GM13977 (cell line): ENCODE results near the gene SMPDL3A.

Experiments
- DNase-seq: peaks from one replicate; pipeline ENCODE4 v3.0.0; 2012; ENCODE audit warnings: low spot score
- CTCF ChIP-seq: IDR thresholded peaks from 2 replicates; pipeline ENCODE4 v1.5.1; 2012; ENCODE audit warnings: mild to moderate bottlenecking, control low read depth; ENCODE audit not compliant: insufficient read depth; ENCODE audit errors: extremely low read depth, missing control alignments
- in situ Hi-C: fragments of 300-500 bp; cut with MboI; formaldehyde crosslinking; loops from one replicate; pipeline ENCODE4 v1.12.0; 2022; ENCODE audit warnings: low sequenced_read_pairs, low pct_unique_long_range_greater_than_20kb, mixed read lengths, inconsistent platforms; ENCODE audit not compliant: unreplicated experiment

SMPDL3A gene

GRCh38 chr6:122754191-122754731 is 34.8 kb upstream of the SMPDL3A start:
- DNase-seq, result no peak
- in situ Hi-C loops, result no loop called here
- no peak for TF ChIP-seq CTCF

GRCh38 chr6:122755901-122756300 is 33.2 kb upstream of the SMPDL3A start:
- DNase-seq, result no peak
- in situ Hi-C loops, result no loop called here
- no peak for TF ChIP-seq CTCF

GRCh38 chr6:122758927-122759334 is 30.1 kb upstream of the SMPDL3A start:
- in situ Hi-C loops, result no loop called here
- DNase-seq, result no peak
- no peak for TF ChIP-seq CTCF

- in situ Hi-C loops, result no loop called here
- TF ChIP-seq CTCF, result no peak
- no peak for DNase-seq
Observed at GRCh38 chr6:122760330-122760729, 28.7 kb upstream of the SMPDL3A start.

GRCh38 chr6:122766256-122766655 is 22.8 kb upstream of the SMPDL3A start:
- in situ Hi-C loops, result no loop called here
- no peak for TF ChIP-seq CTCF
- DNase-seq, result no peak

GRCh38 chr6:122770835-122771601 is 18.0 kb upstream of the SMPDL3A start:
- no peak for TF ChIP-seq CTCF
- DNase-seq, result no peak
- in situ Hi-C loops, result no loop called here
